GM12872 (cell line): Measurements from ENCODE around the gene MIS18A.

Experiments
- CTCF ChIP-seq: IDR thresholded peaks from 3 replicates; pipeline ENCODE4 v1.5.1; 2011; ENCODE audit warnings: low read depth, mild to moderate bottlenecking, low read length, moderate library complexity; ENCODE audit not compliant: insufficient read depth

Gene MIS18A

DNA sequence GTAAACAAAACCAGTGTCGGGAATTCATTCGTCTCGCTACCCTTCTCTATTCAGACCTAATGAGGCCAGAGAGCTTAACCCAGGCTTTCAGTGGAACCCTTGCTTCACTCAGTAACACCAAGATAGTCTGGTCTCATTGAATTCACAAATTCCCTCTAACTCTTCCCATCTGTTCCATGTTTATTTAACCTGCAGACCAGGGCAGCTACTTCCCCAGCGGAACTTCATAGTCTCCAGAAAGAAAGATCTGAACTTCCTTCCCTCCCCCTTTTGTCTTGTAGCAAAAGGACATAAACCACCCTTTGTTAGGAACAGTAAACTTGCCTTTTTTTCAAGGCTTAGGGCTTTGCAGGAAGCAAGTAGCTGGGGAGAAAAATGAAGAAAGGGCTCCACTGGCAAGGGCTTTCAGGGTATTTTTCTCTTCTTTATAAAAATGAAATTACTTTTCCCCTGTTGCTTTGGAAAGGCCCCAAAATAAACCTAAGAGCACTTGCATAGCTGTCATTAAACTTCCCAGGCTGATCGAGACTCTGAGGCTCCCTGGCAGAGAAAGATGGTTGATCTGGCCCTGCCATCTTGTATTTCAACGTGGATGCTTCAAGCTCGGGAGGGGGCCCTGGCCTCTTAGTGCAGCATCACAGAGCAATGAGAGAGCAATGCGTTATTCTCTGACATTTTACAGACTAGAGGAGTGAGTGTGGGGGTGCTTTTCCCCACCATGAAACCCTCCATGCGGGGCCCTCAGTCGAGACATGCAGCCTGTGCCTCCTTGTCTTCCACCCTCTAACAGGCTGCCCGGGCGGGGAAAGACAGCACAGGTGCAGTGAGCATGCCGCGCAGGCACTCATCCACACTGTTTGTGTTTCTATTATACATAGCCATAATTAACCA is 30.0 kb downstream of the MIS18A start:
- TF ChIP-seq CTCF = no peak

- TF ChIP-seq CTCF = no peak
Observed at GRCh38 chr21:32246571-32247140, 32.2 kb downstream of the MIS18A start.

DNA sequence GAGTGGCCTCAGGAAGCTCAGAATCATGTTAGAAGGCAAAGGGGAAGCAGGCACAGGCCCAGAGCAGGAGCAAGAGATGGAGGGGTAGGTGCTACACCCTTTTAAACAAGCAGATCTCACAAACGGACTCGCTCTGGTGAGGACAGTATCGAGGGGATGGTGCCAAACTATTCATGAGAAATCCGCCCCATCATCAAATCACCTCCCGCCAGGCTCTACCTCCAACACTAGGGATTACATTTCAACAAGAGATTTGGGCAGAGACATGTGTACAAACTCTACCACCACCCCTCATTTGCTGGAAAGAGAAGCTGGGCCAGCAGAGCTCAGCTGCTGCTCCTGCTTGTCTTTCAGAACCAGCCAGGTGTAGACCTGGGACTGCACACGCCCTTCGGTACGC is 32.9 kb downstream of the MIS18A start:
- TF ChIP-seq CTCF = no peak

- TF ChIP-seq CTCF = no peak
Observed at GRCh38 chr21:32240851-32241687, 37.8 kb downstream of the MIS18A start.

DNA sequence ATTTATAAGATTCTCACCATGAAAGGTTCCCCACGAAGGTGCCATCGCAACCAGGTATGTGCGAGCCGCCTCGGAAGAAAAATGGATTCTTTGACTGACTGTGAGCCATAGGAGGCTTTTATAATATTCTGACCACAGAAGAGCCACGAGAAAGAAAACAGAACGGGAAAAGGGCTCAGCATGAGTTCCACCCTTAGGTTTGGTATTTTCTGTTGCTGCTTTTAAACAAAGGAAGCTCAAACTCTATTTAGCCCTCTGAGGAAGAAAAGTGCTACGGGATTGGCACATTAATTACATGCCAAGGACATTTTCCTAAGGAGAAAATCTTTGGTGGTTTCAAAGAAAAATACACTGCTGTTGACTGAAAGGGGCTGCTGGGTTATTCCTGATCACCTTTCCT is 39.3 kb downstream of the MIS18A start:
- TF ChIP-seq CTCF = no peak

DNA sequence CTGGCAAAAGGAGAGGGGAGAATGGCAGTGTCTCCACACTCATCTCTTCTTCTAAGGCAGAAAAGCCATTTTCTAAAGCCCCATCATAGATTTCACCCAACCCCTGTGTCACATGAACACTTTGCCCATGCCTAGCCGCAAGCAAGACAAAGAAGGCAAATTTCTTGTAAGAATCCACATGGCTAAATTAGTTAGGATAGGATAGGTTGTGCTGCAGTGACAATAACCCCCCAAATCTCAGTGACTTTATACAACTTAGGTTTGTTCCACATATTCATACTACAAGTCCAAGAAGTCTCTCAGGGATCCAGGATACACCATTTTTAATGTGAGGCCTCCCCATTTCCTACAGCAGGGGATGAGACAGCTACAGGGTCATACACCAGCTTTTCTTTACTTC is 40.8 kb downstream of the MIS18A start:
- no peak for TF ChIP-seq CTCF

DNA sequence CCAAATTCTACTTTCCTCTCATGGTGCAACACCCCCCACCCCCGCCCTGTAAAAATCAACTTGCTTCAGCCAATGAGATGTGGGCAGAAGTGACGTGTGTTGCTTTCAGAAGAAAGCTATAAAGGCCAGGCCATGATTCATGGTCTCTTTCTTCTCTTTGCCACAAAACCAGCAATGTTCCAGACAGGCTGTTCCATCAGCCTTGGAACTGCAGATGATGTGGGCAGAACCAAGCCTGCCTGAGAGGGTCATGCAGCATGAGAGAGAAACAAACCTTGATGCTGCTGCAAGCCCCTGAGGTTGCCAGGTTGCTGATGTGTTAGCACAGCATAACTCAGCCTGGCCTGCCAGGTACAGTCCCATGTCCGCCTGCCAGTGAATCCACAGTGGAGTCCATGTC is 41.8 kb downstream of the MIS18A start:
- no peak for TF ChIP-seq CTCF
